IMR-90 (cell line): ENCODE data around the gene CEACAM6. TPM values are rescaled to one million over a fixed set of nuclear protein-coding genes. Genes with fewer than 3 reads are reported as not detected.

ENCODE experiments used
- ATAC-seq: fragments of 200-7000 bp; cut with Tn5 transposase; 2 replicates; pipeline ENCODE4 v1.9.1; 2020; ENCODE audit warnings: low read depth, mild to moderate bottlenecking, moderate library complexity
- BruUV-seq: library from RNA; stranded (reverse); fragments of 400-500 nt; replicated peaks from 2 replicates; lab custom pipeline; 2021; lab: Mats Ljungman, UMichigan
- CTCF ChIA-PET: fragments of 300-600 bp; formaldehyde crosslinking; extraction: SDS; loops from one replicate; lab custom pipeline; 2021; ENCODE audit warnings: antibody characterized with exemption; lab: Yijun Ruan, JAX
- POLR2A ChIA-PET: fragments of 300-600 bp; sonication (Branson Sonifier 250); formaldehyde crosslinking; loops from one replicate; lab custom pipeline; 2022; ENCODE audit warnings: antibody characterized with exemption; ENCODE audit not compliant: unreplicated experiment; lab: Charles Lee
- DNase-seq: peaks from one replicate; pipeline ENCODE4 v3.0.0; 2013
- H2AFZ ChIP-seq: replicated peaks from 2 replicates; pipeline ENCODE3; 2013; ENCODE audit warnings: low read length, mild to moderate bottlenecking; ENCODE audit not compliant: poor library complexity
- H2AK5ac ChIP-seq: 2 replicates; pipeline ENCODE4 v1.6.1; 2013; ENCODE audit warnings: low read depth, low read length, inconsistent platforms
- H2AK9ac ChIP-seq: replicated peaks from 2 replicates; pipeline ENCODE3; 2013; ENCODE audit warnings: mild to moderate bottlenecking, low read depth, low read length, moderate library complexity; ENCODE audit not compliant: poor library complexity
- H2BK120ac ChIP-seq: 2 replicates; pipeline ENCODE4 v1.6.1; 2013; ENCODE audit warnings: low read depth, low read length, inconsistent platforms
- H2BK15ac ChIP-seq: 3 replicates; pipeline ENCODE4 v1.6.1; 2013; ENCODE audit warnings: low read depth, low read length, inconsistent platforms
- H2BK20ac ChIP-seq: 2 replicates; pipeline ENCODE4 v1.6.1; 2013; ENCODE audit warnings: low read depth, mild to moderate bottlenecking, inconsistent platforms, low read length, moderate library complexity
- H2BK5ac ChIP-seq: 2 replicates; pipeline ENCODE4 v1.6.1; 2013; ENCODE audit warnings: mild to moderate bottlenecking, low read depth, low read length, inconsistent platforms; ENCODE audit not compliant: poor library complexity, severe bottlenecking
- H3K14ac ChIP-seq: replicated peaks from 2 replicates; pipeline ENCODE4 v1.6.1; 2013; ENCODE audit warnings: low read depth, low read length, inconsistent platforms
- H3K18ac ChIP-seq: 2 replicates; pipeline ENCODE4 v1.6.1; 2013; ENCODE audit warnings: low read depth, low read length, control low read depth
- H3K23ac ChIP-seq: 2 replicates; pipeline ENCODE4 v1.6.1; 2013; ENCODE audit warnings: low read depth, low read length, inconsistent platforms
- H3K27ac ChIP-seq: 2 replicates; pipeline ENCODE4 v1.5.1; 2013; ENCODE audit warnings: mild to moderate bottlenecking, control low read depth, low read length; ENCODE audit not compliant: insufficient read depth
- H3K27me3 ChIP-seq: 2 replicates; pipeline ENCODE4 v1.6.1; 2013; ENCODE audit warnings: low read length; ENCODE audit not compliant: control insufficient read depth, insufficient read depth
- H3K36me3 ChIP-seq: 2 replicates; pipeline ENCODE4 v1.6.1; 2013; ENCODE audit warnings: low read length, mixed read lengths; ENCODE audit not compliant: control insufficient read depth, insufficient read depth
- H3K4ac ChIP-seq: 2 replicates; pipeline ENCODE4 v1.6.1; 2013; ENCODE audit warnings: low read depth, low read length, inconsistent platforms
- H3K4me1 ChIP-seq: 2 replicates; pipeline ENCODE4 v1.6.1; 2013; ENCODE audit warnings: low read length, mixed read lengths; ENCODE audit not compliant: control insufficient read depth, insufficient read depth
- H3K4me2 ChIP-seq: 2 replicates; pipeline ENCODE4 v1.6.1; 2013; ENCODE audit warnings: low read depth, mild to moderate bottlenecking, control low read depth, low read length, moderate library complexity
- H3K4me3 ChIP-seq: 2 replicates; pipeline ENCODE4 v1.5.1; 2013; ENCODE audit warnings: low read depth, mild to moderate bottlenecking, control low read depth, low read length, moderate library complexity; ENCODE audit not compliant: insufficient read depth
- H3K56ac ChIP-seq: 2 replicates; pipeline ENCODE4 v1.6.1; 2013; ENCODE audit warnings: low read length, inconsistent platforms; ENCODE audit not compliant: insufficient read depth; ENCODE audit errors: extremely low read depth
- H3K79me1 ChIP-seq, 2 experiments: 2 replicates each; pipeline ENCODE4 v1.6.1; 2013; ENCODE audit warnings: low read length in 2 of 2, inconsistent platforms in 1 of 2, low read depth in 1 of 2
- H3K9ac ChIP-seq: 2 replicates; pipeline ENCODE4 v1.6.1; 2013; ENCODE audit warnings: low read depth, low read length, control low read depth
- H3K9me1 ChIP-seq: 2 replicates; pipeline ENCODE4 v1.6.1; 2013; ENCODE audit warnings: low read length, inconsistent platforms; ENCODE audit not compliant: insufficient read depth
- H3K9me3 ChIP-seq: 2 replicates; pipeline ENCODE4 v1.6.1; 2013; ENCODE audit warnings: low read length; ENCODE audit not compliant: control insufficient read depth, insufficient read depth
- H4K20me1 ChIP-seq: 2 replicates; pipeline ENCODE4 v1.6.1; 2013; ENCODE audit warnings: low read length, inconsistent platforms; ENCODE audit not compliant: insufficient read depth
- H4K5ac ChIP-seq: 2 replicates; pipeline ENCODE4 v1.6.1; 2013; ENCODE audit warnings: mild to moderate bottlenecking, low read depth, low read length, control low read depth
- H4K8ac ChIP-seq, 2 experiments: 2 replicates each; pipeline ENCODE4 v1.6.1; 2013; ENCODE audit warnings: low read depth in 2 of 2, low read length in 2 of 2, control low read depth in 1 of 2, inconsistent platforms in 1 of 2
- H4K91ac ChIP-seq: 2 replicates; pipeline ENCODE4 v1.6.1; 2013; ENCODE audit warnings: low read depth, low read length, inconsistent platforms; ENCODE audit not compliant: insufficient read depth
- BHLHE40 ChIP-seq: fragments of 150-350 bp; IDR thresholded peaks from 2 replicates; pipeline ENCODE4 v1.6.1; 2016; ENCODE audit warnings: mild to moderate bottlenecking, low read depth, low read length
- POLR2A ChIP-seq: IDR thresholded peaks from 2 replicates; pipeline ENCODE4 v1.6.1; 2012; ENCODE audit warnings: mild to moderate bottlenecking, low read depth, low read length
- RFX5 ChIP-seq: IDR thresholded peaks from 2 replicates; pipeline ENCODE4 v1.8.0; 2012; ENCODE audit warnings: low read depth, mild to moderate bottlenecking, low read length, moderate library complexity
- SMC3 ChIP-seq: fragments of 150-350 bp; IDR thresholded peaks from 2 replicates; pipeline ENCODE4 v1.6.1; 2016; ENCODE audit warnings: low read depth, mild to moderate bottlenecking, antibody characterized with exemption, low read length, moderate library complexity
- USF2 ChIP-seq: fragments of 150-350 bp; IDR thresholded peaks from 2 replicates; pipeline ENCODE4 v1.6.1; 2017; ENCODE audit warnings: mild to moderate bottlenecking, antibody characterized with exemption, low read length, low read depth
- WGBS, 2 experiments: methylation state at CpG; one replicate each; pipeline versions ENCODE4 v1.1.5 to v1.1.7; 2013; ENCODE audit warnings: missing lambda C conversion rate in 2 of 2; ENCODE audit not compliant: insufficient read length in 1 of 2; ENCODE audit errors: extremely low coverage in 2 of 2; 5-methylcytosine and 5-hydroxymethylcytosine counted together
- dilution Hi-C: fragments of 300-500 bp; cut with HindIII; formaldehyde crosslinking; loops from one replicate; pipeline ENCODE4 v1.14.3; 2018; ENCODE audit warnings: low sequenced_read_pairs; ENCODE audit not compliant: unreplicated experiment
- in situ Hi-C: fragments of 300-500 bp; cut with MboI; formaldehyde crosslinking; loops from 3 replicates; pipeline ENCODE4 v1.14.3; 2019; ENCODE audit warnings: low sequenced_read_pairs, inconsistent platforms, mixed read lengths
- intact Hi-C: fragments of 100-400 bp; cut with micrococcal nuclease; formaldehyde crosslinking; loops from 2 replicates; pipeline ENCODE4 v1.10.0; 2022
- polyA plus RNA-seq, 3 experiments: library from polyadenylated mRNA; depleted of rRNA; stranded (reverse); fragments of >200 nt; gene quantifications; 2 replicates each; pipeline ENCODE4 v1.2.3, GENCODE V29; 2012; ENCODE audit warnings: low replicate concordance in 1 of 3
- total RNA-seq: library from RNA; depleted of rRNA; stranded (reverse); fragments of >200 nt; gene quantifications from 2 replicates; pipeline ENCODE4 v1.2.3, GENCODE V29; 2012

The CEACAM6 gene
- total and polyA plus RNA-seq, 2 of the 4 experiments (the other 2 are of a cell fraction), result not detected

DNA sequence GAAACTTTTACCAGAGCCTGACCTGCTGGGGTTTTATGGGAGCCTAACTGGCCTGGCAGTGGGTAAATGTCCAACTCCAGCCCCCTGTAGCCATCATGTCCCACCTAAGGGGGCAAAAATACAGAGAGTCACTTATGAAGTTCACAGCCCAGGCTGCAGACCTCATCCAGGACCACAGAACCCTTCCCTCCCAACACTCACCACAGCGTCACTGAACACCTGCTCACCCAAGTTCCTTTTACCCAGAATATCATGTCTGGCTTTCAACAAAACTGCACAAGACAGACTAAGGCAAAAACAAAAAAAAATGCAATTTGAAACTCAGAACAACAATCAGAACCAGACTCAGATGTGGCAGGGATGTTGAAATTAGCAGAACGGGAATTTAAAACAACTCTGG lies 47.4 kb downstream of the CEACAM6 start:
- in situ Hi-C loops, result no loop called here
- H2BK5ac ChIP-seq, result no peak overlapping the region
- no peaks in the 10 kb centered on the region for H3K36me3 ChIP-seq
- no peak overlapping the region for H2AFZ ChIP-seq
- no peak overlapping the region for H4K5ac ChIP-seq
- H2AK5ac ChIP-seq, result no peak overlapping the region
- no peak overlapping the region for H3K4me3 ChIP-seq
- no peak overlapping the region for H3K27ac ChIP-seq
- H3K79me1 ChIP-seq, result no peaks in the 10 kb centered on the region
- no peak overlapping the region for H2AK9ac ChIP-seq
- H3K9me1 ChIP-seq, result no peaks in the 10 kb centered on the region
- no peak overlapping the region for H3K9ac ChIP-seq
- intact Hi-C loops, result no loop called here
- H3K23ac ChIP-seq, result no peak overlapping the region
- WGBS, 2 experiments, result no CpG with 5 or more reads among the region's 2 CpGs
- CTCF ChIA-PET, result no interaction called here
- H3K27me3 ChIP-seq, result no peaks in the 10 kb centered on the region; the same call in 1 of the 2 replicates
- no peak overlapping the region for H3K18ac ChIP-seq
- no peak overlapping the region for H3K4ac ChIP-seq
- H4K8ac ChIP-seq, result no peak overlapping the region
- TF ChIP-seq RFX5 (no peak), SMC3 (no peak), BHLHE40 (no peak), USF2 (no peak), POLR2A (no peak)
- H3K4me1 ChIP-seq, result no peaks in the 10 kb centered on the region
- no peak overlapping the region for H2BK120ac ChIP-seq
- H2BK15ac ChIP-seq, result no peak overlapping the region
- H3K14ac ChIP-seq, result no peak overlapping the region
- no peak overlapping the region for H2BK20ac ChIP-seq
- H3K4me2 ChIP-seq, result no peak overlapping the region
- DNase-seq (no peak), ATAC-seq (no peak)
- no peak overlapping the region for H3K56ac ChIP-seq
- dilution Hi-C loops, result no loop called here
- BruUV-seq, result no TSS peak
- no peak overlapping the region for H4K91ac ChIP-seq
- H4K20me1 ChIP-seq, result no peaks in the 10 kb centered on the region
- POLR2A ChIA-PET, result no interaction called here
- H3K9me3 ChIP-seq, result no peaks in the 10 kb centered on the region
